Colonic mucosa (tissue), 4 donors: ENCODE data around the gene CCN6. TPM values are rescaled to one million over a fixed set of nuclear protein-coding genes. Genes with fewer than 3 reads are reported as not detected.
"Not testable (repeated sequence)": the region's sequence is repeated elsewhere in the genome, so short reads cannot be mapped to it uniquely, and the experiment has no call there.

Source experiments
- DNase-seq: peaks from one replicate; pipeline ENCODE4 v3.0.0-alpha.2; 2020
- H3K27ac ChIP-seq: fragments of 200-600 bp; one replicate; pipeline ENCODE4 v1.8.0; 2021
- H3K27me3 ChIP-seq: fragments of 200-600 bp; one replicate; pipeline ENCODE4 v1.8.0; 2021
- H3K36me3 ChIP-seq: fragments of 200-600 bp; one replicate; pipeline ENCODE4 v1.8.0; 2021
- H3K4me1 ChIP-seq: fragments of 200-600 bp; one replicate; pipeline ENCODE4 v1.8.0; 2021; ENCODE audit warnings: mild to moderate bottlenecking
- H3K4me3 ChIP-seq: fragments of 200-600 bp; one replicate; pipeline ENCODE4 v1.8.0; 2021
- H3K9ac ChIP-seq, 2 donors: one replicate each; pipeline ENCODE4 v1.7.0; 2013; ENCODE audit warnings: control low read depth in 2 of 2, low read depth in 2 of 2, low read length in 2 of 2
- H3K9me3 ChIP-seq: fragments of 200-600 bp; one replicate; pipeline ENCODE4 v1.8.0; 2021
- intact Hi-C: fragments of 100-400 bp; cut with DNase I; formaldehyde crosslinking; loops from one replicate; pipeline ENCODE4 v1.14.1; 2022
- total RNA-seq, 2 donors: library from RNA; stranded (reverse); fragmentation: NEBNext Ultra II Directional in 1 of 2; extraction: Animal tissue kit (Norgen Biotek cat#: 25700) in 1 of 2; gene quantifications; one replicate each; pipeline ENCODE4 v1.2.1, GENCODE V29; 2021
- TF ChIP-seq, protein P1 (sequence below): fragments of 200-600 bp; IDR thresholded peaks from one replicate; pipeline ENCODE4 v1.8.0; 2022; ENCODE audit warnings: antibody characterized with exemption, mild to moderate bottlenecking
- donor health status: healthy.
- donor health status: DM: no; HTN: no; CAD: no.
- donor health status: DM: no; HTN: no; CAD: no.

CCN6 gene
- total RNA-seq, 2 donors from 2014 or later = not detected

DNA sequence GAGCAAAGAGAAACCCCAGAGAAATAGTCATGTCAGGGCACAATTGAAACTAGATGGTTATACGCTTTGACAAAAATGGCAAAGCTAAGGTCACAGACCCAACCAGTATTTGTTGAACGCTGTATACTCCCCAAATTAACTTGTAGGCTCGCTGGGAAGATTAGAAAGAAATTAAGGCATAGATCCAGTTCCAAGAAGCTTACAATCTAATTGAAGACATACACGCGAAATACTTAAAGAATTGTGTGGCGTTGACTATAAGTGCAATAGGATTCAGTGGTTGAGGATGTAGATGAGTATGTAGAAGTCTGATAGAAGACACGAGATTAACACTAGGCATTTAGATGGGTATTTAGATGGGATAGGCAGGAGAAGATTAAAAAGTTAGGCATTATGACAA is 34.0 kb downstream of the CCN6 start:
- peak overlapping the region; percentile 47 to 91 for H3K9ac ChIP-seq
- no peaks in the 10 kb centered on the region for H3K36me3 ChIP-seq
- H3K4me3 ChIP-seq = peak overlapping the region; percentile 79
- peak overlapping the region; percentile 66 for H3K27ac ChIP-seq
- no peaks in the 10 kb centered on the region for H3K4me1 ChIP-seq
- intact Hi-C loops = loop anchor here (5.0 kb wide), 1 partner anchor 74 kb away; no protein-coding TSS in a partner anchor
- TF ChIP-seq, protein P1, sequence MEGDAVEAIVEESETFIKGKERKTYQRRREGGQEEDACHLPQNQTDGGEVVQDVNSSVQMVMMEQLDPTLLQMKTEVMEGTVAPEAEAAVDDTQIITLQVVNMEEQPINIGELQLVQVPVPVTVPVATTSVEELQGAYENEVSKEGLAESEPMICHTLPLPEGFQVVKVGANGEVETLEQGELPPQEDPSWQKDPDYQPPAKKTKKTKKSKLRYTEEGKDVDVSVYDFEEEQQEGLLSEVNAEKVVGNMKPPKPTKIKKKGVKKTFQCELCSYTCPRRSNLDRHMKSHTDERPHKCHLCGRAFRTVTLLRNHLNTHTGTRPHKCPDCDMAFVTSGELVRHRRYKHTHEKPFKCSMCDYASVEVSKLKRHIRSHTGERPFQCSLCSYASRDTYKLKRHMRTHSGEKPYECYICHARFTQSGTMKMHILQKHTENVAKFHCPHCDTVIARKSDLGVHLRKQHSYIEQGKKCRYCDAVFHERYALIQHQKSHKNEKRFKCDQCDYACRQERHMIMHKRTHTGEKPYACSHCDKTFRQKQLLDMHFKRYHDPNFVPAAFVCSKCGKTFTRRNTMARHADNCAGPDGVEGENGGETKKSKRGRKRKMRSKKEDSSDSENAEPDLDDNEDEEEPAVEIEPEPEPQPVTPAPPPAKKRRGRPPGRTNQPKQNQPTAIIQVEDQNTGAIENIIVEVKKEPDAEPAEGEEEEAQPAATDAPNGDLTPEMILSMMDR = no peak
- no peak for DNase-seq
- H3K9me3 ChIP-seq = no peaks in the 10 kb centered on the region
- H3K27me3 ChIP-seq = no peaks in the 10 kb centered on the region

DNA sequence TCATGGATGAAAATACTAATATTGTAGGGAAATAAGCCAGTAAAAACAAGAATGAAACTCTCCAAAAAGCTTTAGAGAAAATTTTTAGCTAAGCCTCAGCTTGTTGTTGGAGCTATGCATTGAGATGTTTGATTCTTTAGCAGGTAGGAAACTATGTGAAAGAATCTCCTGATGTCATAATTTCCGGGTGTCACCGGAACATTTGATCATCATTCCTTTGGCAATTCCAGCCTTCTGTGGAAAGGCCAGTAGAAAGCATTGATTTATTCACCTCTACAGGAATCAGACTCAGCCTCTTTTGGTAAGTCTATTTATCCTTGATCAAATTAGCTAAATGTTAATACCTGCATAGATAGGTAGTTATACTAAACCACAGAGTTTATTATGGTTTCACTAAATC is 43.0 kb downstream of the CCN6 start:
- Histone ChIP-seq H3K9me3 (no peaks in the 10 kb centered on the region), H3K27me3 (no peaks in the 10 kb centered on the region), H3K9ac (no peak overlapping the region), H3K36me3 (no peaks in the 10 kb centered on the region), H3K27ac (no peak overlapping the region), H3K4me1 (no peaks in the 10 kb centered on the region), H3K4me3 (no peak overlapping the region)
- intact Hi-C loops = no loop called here
- TF ChIP-seq, protein P1 = no peak
- DNase-seq = no peak

DNA sequence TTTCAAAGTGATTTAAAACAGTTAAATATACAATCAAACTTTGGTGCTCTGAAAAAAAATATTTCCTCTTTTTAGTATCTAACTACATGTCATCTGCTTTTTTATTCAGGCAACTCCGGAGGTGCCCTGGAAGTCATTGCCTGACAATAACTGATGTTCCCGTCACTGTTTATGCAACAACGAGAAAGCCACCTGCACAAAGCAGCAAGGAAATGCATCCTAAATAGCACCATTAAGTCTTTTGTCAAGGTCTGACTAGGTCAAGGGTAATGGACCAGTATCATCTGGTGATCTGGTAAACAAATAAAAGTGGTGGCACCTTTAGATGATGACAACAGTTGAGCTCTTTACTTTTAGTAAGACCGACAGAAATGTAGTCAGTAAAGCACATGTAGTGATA is 46.7 kb downstream of the CCN6 start:
- H3K9ac ChIP-seq = no peak overlapping the region
- H3K36me3 ChIP-seq = no peaks in the 10 kb centered on the region
- H3K9me3 ChIP-seq = no peaks in the 10 kb centered on the region
- no peak overlapping the region for H3K4me3 ChIP-seq
- intact Hi-C loops = no loop called here
- TF ChIP-seq, protein P1 = no peak
- no peak overlapping the region for H3K27ac ChIP-seq
- DNase-seq = no peak
- no peaks in the 10 kb centered on the region for H3K27me3 ChIP-seq
- no peaks in the 10 kb centered on the region for H3K4me1 ChIP-seq

DNA sequence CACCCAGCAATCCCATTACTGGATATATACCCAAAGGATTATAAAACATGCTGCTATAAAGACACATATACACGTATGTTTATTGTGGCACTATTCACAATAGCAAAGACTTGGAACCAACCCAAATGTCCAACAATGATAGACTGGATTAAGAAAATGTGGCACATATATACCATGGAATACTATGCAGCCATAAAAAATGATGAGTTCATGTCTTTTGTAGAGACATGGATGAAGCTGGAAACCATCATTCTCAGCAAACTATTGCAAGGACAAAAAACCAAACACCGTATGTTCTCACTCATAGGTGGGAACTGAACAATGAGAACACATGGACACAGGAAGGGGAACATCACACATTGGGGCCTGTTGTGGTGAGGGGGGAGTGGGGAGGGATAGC is 52.1 kb downstream of the CCN6 start:
- H3K27me3 ChIP-seq, DNase-seq, H3K36me3 ChIP-seq, H3K9me3 ChIP-seq, intact Hi-C loops, H3K9ac ChIP-seq, H3K4me1 ChIP-seq, H3K27ac ChIP-seq, H3K4me3 ChIP-seq: not testable (repeated sequence)

DNA sequence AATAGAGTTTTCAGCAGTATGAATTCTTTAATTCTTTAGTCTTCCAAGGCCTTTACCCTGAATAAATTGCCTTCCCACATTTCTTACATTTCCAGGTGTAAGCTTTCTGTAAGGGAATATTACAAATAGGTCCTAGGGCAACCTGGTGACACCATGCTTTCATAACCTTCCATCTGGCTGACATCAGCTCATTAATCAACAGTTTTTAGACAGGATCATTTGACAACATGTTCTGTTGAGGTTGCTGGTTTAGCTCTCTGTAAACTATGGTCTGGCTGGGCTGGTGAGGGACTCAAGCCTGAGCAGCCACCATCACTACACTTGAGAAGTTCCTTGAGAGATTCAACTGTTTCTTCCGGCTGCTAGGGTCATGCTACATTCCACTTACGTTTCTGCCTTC is 52.7 kb downstream of the CCN6 start:
- TF ChIP-seq, protein P1 = no peak
- no peak for DNase-seq
- no peak overlapping the region for H3K27ac ChIP-seq
- intact Hi-C loops = no loop called here
- H3K9me3 ChIP-seq = no peaks in the 10 kb centered on the region
- no peaks in the 10 kb centered on the region for H3K36me3 ChIP-seq
- H3K27me3 ChIP-seq = no peaks in the 10 kb centered on the region
- H3K4me3 ChIP-seq = no peak overlapping the region
- H3K9ac ChIP-seq = no peak overlapping the region
- no peaks in the 10 kb centered on the region for H3K4me1 ChIP-seq

DNA sequence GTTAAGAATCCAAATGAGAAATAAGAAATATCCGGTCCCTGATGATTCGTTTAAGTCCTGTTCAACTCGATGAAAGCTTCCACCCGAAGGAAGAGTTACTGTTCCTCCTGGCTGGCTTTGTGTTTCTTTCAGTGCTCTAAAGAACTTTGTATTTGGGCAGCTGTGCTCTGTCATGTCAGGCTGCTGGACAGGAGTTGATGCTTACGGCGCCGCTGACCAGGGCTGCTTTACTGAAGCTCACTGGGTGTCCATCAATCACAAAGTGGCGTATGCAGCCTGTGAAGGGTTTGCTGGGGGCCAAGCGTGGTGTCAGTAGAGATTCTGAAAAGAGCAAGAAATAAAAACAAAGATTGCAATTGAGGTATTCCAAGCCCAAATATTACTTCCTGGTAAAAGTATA is 55.4 kb downstream of the CCN6 start:
- Histone ChIP-seq H3K9me3 (no peaks in the 10 kb centered on the region), H3K4me3 (no peak overlapping the region), H3K36me3 (no peaks in the 10 kb centered on the region), H3K9ac (no peak overlapping the region), H3K27me3 (no peaks in the 10 kb centered on the region), H3K27ac (no peak overlapping the region), H3K4me1 (no peaks in the 10 kb centered on the region)
- intact Hi-C loops = no loop called here
- TF ChIP-seq, protein P1 = no peak
- DNase-seq = no peak
